NCI-H2227 (cell line): ENCODE measurements around the gene PLXNA3.
A peak's percentile ranks its signal among the peaks of the same experiment; 100 is the strongest.

Experiments
- DNase-seq: peaks from one replicate; lab custom pipeline; 2025; ENCODE audit not compliant: unreplicated experiment; lab: John Stamatoyannopoulos, UW

The PLXNA3 gene

DNA sequence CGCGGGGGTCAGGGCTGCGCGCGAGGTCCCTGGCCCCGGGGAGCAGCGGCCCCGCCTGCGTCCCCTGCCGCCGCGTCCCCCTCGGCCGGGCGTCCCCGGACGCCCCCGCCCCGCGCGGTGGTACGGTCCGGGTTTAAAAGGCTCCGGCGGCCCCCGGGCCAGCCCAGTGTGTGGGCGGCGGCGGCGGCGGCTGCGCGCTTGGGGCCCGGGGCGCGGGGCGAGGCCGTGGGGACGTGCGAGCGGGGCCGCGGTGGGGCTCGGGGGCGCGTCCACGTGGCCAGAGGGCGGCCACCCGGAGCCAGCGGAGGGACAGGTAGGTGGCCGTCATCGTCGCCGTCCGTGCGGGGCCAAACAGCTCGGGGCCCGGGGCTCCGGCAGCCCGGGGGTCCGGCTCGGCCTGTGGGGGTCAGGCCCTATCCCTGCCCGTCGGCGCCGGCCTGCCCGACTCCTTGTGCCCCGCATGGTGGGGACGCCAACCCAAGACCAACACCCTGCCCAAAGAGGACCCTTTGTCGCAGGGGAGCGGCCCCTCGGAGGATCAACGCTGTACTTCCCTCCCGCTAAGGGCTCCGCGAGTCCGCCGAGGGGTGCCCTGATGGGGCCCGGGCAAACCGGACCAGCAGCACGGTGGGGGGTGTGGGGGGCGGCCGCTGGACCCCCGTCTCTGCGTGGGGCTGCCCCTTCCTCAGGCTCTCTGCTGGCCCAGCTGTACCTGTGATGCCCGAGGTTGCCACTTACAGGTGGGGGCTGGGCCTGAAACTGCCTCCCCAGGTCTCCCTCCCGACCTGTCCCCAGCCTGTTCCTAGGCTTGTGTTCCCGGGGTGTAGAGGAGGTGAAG, at the start of gene PLXNA3:
Gene PLXNA3, plus strand, starts transcription at position 166 of the 838 bp plus-strand sequence. CDS start 1,903 bp downstream, outside the sequence.
- DNase-seq = peak; percentile 73

DNA sequence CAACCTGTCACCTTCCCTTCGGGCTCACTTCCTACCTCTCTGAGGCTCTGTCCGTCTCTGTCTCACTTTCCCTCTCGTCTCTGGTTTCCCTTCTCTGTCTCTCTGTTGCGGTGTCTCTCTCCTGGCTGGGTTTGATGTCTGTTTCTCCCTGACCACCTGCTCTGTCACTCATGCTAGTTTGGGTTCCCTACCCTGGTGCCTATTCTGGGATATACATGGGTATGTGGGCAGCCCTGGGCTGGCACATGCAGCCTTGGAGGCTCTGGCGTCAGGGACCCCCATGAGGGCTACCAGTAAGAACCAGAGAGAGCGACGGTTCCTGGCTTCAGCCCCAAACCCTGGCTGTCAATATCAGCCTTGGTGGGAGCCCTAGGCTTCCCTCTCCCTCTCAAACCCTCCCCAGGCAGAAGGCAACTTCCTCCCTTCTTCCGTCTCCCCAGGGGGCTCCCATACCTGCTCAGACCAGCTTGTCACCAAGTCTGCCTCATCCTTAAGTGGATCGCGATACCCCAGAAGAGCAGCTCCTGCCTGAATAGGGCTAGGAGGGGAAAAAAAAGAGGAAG, 49.3 kb upstream of the PLXNA3 start:
- no peak for DNase-seq

DNA sequence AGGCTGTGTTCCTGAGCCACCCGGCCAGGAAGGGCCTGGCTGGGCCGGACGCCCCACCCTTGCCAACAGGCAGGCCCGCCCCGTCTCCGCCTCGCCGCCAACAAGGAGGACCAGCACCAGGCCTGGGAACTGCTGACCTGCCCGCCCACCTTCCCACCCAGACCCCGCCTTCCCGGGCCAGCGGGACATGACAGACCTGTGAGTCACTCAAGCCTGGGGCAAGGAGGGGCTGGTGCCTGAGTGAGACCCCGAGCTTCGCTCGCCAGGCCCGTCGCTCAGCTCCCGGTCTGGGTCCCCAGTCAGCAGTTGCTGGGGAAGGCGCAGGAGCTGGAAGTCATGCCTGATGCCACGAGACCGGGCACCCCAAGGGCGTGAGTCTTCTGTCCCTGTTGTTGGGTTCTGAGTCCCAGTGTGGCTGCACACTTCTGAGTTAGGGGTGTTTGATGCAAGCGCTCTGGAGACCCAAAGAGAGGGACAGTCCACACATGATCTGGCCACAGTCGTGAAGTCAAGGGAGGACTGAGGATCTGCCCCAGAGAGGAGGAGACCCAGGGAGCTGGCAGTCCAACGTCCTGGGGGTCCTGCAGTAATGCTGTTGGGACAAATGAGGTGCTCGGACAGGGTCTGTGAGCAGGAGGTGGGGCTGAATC, 48.7 kb upstream of the PLXNA3 start, which contains the start of gene DNASE1L1:
Gene DNASE1L1, minus strand, starts transcription at position 33 of the 650 bp plus-strand sequence. CDS start 3,686 bp downstream, outside the sequence.
- peak; percentile 28 for DNase-seq

DNA sequence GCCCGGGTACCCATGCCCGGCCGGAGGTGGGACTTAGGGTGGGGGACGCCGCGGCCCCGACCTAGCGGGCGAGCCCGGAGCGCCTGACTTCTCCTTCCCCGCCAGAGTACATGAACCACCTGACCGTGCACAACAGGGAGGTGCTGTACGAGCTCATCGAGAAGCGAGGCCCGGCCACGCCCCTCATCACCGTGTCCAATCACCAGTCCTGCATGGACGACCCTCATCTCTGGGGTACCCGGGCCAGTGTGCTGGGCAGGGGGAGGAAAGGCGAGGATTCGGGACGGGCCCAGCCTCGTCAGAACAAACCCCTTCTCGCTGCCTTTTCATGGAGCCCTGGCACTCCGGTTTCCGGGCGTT, 46.1 kb upstream of the PLXNA3 start:
- peak; percentile 81 for DNase-seq

DNA sequence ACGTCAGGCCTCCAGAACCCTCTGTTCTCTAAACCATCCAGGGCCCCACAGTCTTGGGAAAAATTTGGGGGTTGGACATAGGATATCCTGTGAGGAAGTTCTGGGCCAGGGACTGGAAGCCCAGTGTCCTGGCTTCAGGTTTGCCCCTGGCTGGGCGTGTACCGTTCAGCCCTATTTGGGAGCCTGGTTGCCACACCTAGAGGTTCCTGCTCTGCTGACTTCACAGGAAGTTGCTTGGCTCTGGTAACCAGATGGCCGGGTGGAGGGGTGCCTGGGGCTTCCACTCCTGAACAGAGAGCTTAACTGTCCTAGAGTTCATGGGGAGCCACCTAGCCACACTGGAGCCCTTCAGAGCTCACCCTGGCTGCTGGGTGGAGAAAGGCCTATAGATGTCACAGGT, 45.6 kb upstream of the PLXNA3 start:
- DNase-seq = no peak

DNA sequence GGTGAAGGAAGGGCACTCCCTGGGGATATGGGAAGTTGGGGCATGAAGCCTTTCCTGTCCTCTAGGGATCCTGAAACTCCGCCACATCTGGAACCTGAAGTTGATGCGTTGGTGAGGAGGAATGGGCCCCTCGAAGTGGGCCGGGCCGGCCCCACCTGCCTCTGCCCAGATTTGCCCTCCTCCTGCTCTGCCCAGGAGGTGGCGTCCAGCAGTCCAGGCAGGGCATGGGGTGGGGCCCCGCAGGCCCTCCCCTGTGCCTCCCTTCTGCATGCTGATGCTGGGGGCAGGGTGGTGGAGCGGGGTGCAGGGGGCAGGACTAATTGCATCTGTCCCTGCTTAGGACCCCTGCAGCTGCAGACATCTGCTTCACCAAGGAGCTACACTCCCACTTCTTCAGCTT, 44.9 kb upstream of the PLXNA3 start:
- DNase-seq = no peak

DNA sequence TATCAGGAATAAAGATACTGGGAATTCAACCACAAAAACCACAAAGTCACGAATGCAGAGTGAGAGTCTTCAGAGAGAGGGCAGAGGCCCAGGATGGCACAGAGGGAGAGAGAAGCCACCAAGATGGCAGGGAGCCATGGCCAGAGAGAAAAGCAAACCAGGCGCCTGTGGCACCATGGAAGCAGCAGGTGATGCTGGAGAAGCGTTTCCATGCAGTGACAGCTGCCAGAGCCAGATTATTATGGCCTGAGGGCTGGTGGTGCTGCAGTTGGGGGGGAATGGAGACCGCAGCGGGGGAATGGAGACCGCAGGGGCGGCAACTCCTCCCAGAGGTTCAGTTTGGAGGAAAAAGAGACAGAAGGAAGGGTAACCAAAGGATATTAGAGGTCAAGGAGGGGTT, 40.9 kb upstream of the PLXNA3 start:
- peak; percentile 44 for DNase-seq

DNA sequence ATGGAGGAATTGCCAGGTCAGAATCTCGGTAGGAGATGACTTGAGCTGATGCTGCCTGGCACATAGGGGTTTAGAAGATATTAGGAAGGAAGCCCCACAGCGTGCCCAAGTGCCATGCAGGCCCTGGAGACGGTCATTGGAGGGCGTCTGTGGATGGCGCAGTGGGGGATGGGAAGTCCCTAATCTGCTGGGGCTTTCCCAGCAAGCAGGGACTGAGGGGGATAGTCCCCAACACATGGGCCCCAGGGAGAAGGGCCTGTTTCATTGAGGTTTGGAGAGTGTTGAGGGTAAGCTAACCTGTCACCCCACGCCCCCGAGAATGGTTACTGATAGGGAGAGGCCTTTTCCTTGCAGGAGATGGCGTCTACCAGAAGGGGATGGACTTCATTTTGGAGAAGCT, 38.9 kb upstream of the PLXNA3 start:
- no peak for DNase-seq

DNA sequence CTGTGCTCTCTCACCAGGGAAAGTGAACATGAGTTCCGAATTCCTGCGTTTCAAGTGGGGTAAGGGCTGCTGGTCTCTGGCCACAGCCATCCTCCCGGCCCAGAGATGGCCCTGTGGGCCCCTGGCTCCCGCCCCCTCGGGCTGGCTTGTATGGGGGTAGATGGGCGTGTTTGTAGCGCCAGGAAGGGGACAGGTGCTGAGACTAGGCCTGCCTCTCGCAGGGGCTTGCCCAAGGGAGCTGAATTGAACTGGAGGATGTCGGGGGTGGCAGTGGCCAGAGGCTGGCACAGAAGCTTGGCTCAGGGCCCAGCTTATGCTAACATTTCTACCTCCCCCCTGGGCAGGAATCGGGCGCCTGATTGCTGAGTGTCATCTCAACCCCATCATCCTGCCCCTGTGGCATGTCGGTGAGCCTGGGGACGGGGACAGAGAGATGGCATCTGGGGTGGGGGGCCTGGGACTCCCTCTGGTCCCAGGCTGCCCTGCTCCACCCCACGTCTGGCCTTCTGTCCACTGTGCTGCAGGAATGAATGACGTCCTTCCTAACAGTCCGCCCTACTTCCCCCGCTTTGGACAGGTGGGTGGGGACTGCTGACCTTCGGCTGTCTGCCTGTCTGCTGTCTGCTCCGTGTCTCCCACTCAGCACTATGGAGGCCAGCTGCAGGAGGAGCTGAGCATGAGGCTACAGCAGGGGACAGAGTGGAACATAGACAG, 38.2 kb upstream of the PLXNA3 start:
- no peak for DNase-seq

DNA sequence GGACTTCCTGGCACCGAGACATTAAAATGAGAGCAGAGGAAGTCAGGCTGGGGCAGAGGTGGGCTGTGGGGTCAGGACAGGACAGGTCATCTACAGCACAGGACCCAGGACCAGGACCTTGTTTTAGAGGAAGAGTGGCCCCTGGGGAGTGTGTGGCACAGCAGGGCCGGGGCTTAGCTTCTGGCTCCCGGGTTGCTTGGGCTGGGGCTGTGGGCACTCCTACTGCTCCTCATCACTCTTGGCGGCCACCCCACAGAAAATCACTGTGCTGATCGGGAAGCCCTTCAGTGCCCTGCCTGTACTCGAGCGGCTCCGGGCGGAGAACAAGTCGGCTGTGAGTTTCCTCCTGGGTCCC, 37.7 kb upstream of the PLXNA3 start:
- DNase-seq = no peak

DNA sequence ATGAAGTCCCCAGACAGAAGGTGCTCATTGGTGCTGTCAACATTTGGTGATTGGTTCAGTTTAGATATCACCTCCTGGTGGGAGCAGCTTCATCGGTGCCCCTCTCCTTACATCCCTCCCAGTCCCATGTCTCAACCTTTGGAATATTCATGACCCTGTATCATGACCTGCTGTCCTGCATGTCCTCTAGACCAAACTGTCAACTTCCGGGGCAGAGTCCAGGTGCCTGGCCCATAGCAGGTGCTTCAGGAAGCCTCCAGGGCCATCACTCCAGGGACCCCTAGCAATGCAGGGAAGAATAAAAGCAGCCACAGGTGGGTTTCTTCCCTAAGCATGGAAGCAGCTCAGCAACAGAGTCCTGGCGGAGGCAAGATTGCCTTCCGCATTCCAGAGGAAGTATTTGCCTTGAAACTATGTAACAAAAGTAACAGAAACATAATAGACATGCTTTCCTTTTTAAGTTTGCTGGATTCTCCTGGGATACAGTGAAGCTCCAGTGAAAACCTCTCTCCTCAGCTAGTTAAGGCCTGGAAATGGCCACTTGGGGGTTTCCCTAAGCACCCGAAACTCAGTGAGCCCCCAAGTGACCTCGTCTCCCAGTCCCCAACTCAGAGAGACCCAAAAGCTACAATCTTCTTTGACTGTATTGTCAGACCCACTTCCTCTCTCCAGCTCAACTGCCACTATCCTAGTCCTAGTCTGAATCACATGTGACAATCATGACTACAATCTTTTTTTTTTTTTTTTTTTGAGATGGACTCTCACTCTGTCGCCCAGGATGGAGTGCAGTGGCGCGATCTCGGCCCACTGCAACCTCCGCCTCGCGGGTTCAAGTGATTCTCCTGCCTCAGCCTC, 30.9 kb upstream of the PLXNA3 start:
- no peak for DNase-seq

DNA sequence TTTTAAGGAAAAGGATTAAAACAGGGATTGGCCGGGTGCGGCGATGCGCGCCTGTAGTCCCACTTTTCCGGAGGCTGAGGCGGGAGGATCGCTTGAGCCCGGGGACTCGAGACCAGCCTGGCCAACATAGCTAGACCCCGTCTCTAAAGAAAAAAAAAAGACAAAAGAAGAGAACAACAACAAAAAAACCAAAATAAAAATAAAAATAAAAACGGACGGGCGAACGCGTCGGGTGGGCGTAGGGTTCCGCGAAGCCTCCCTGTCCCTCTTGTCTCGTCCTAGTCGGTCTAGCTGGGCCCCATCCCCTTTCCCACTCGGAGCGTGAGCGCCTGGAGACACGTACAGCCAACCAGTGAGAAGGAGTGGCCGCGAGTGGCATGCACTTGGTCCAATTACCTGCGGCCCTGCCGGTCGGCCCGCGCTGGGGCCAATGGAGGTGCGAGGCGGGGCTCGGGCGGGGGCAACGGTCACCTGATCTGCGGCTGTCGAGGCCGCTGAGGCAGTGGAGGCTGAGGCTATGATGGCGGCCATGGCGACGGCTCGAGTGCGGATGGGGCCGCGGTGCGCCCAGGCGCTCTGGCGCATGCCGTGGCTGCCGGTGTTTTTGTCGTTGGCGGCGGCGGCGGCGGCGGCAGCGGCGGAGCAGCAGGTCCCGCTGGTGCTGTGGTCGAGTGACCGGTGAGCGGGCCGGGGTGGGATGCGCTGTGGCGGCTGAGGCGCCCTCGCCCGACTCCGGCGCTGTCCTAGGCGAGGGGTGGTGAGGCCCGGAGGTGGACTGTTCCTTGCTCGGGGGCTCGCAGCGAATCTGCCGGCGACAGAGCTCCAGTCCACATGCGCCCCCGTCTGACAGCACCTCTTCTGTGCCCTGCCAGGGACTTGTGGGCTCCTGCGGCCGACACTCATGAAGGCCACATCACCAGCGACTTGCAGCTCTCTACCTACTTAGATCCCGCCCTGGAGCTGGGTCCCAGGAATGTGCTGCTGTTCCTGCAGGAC, 29.6 kb upstream of the PLXNA3 start, which contains the start of gene ATP6AP1:
Gene ATP6AP1, plus strand, starts transcription at position 502 of the 996 bp plus-strand sequence. Its CDS starts 16 bp downstream, at position 518.
- DNase-seq = peak; percentile 95

DNA sequence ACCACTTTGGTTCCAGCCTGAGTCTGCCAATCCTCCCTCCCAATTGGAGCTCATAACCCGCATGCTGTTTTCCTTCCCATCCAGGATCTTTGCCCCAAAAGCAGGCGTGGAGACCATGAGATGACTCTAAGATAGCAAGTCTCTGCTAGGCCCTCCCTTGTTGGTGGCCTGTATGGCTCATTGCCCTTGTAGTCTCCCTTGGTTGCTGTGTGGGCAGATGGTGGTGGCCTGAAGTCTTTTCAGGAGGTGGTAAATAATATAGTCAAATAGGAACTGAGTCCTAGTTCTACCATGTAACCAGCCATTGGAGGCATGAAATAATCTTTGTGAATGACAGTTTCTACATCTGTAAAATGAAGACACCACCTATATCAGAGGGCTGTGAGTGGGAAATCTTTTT, 28.4 kb upstream of the PLXNA3 start:
- DNase-seq = no peak

DNA sequence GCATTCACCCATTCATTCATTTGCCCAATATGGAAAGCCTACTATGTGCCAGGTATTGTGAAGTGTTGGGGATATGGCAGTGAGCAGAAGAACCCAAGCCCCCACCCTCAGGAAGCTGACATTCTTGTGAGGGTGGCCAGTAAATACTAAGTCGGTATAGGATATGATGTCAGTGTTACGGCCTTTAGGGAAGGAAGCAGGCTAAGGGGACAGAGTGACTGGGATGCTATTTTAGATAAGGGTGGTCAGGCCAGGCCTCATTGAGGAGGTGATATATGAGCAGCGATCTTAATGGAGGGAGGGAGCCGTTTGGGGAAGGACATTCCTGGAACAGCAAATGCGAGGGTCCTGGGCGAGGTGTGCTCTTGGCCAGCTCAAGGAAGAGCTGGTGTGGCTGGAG, 27.6 kb upstream of the PLXNA3 start:
- DNase-seq = no peak

DNA sequence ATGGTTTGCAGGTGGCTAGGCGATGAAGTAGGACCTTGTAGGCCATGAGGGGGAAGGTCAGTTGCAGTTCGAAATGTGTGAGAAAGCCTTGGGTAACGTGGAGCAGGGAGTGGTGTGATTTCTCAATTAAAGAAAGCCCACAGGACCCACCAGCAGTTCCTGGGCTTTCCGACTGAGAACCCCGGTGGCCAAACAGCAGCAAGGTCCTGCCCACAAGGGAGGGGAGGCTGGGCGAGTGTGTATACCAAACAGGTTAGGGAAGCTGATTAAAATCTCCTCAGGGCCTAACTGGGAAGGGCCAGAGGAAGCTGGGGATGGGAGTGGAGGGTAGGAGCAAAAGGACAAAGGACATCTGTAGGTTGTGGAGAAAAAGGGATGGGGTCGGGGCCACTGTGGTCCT, 27.2 kb upstream of the PLXNA3 start:
- DNase-seq = no peak

DNA sequence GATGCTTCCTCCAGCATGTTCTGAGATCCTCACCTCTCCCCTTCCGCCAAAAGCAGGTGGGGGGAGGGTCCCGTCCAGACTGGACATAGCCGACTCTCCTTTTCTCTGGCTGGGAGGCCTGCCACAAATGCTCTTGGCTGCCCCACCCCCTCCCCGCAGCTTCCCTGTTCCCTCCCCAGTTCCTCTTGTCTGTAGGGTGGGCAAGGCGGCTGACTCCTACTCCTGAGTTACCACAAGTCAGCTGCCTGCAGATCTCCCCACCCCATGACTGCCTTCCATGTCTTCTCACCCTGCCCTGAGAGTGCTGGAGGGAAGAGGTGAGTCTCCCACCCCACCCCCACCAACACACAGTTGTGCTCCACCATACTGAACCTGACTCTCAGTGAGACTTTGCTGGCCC, 26.7 kb upstream of the PLXNA3 start:
- no peak for DNase-seq

DNA sequence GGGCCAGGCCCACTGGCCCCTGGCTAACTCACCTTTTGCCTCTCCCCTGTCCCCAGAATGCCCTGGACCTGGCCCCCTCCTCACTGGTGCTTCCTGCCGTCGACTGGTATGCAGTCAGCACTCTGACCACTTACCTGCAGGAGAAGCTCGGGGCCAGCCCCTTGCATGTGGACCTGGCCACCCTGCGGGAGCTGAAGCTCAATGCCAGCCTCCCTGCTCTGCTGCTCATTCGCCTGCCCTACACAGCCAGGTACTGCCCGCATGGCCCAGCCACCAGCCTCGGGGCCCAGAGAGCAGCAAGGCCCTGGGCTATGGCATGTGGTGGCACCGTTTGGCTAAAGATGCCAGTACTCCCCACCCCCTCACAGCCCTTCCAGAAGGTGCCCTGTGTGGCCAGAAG, 25.9 kb upstream of the PLXNA3 start:
- no peak for DNase-seq

DNA sequence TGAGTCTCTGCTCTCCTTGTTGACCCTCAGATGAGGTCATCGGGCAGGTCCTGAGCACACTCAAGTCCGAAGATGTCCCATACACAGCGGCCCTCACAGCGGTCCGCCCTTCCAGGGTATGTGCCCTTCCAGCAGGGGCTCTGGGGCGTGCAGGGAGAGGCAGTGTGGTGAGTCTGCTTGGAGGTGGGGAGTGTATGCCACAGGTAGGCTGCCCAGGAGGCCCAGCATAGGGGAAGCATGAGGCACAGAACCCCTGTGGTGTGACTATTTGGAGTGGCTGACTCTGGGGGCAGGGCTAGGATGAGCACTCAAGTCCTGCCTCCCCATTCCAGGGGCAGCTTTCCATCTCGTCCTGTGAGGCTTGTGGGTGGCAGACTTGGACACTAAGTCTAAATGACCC, 24.5 kb upstream of the PLXNA3 start:
- DNase-seq = no peak

DNA sequence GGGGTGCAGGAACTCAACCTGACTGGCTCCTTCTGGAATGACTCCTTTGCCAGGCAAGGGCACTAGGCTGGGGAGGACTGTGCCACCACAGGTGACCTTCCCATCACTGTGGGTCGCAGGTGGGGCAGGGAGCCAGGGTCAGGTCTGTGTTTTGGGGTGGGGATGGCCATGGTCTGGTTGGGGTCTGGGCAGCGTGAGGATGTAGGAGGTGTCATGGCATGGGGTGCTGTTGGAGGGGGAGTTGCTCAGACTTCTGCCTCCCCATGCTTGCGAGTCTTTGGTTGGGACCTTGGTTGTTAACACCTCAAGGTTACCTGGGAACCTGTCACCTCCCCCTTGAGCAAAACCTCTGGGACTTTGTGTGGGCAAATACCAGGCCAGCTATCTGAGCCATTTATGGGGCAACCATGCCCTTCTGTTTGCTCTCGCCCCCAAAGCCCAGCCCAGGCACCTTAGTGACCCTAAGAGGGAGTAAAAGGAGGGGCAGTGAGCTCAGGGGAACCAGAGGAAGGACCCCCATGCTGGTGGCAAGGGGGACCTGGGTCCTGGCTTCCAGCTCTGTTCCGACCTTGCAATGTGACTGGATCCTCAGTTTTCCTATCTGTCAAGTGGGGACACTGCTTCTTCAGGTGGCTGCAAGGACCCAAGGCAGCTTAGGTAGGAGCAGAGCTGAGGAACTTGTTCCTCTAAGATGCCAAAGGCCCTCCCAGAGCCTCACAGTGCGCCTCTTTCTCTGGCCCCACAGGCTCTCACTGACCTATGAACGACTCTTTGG, 23.5 kb upstream of the PLXNA3 start:
- DNase-seq = no peak
